Caco-2 (cell line): ENCODE data around the gene ASCC1. TPM values are rescaled to one million over a fixed set of nuclear protein-coding genes. Genes with fewer than 3 reads are reported as not detected.

Experiments
- BruUV-seq: library from RNA; stranded (reverse); fragments of 400-500 nt; replicated peaks from 2 replicates; lab custom pipeline; 2021; lab: Mats Ljungman, UMichigan
- CTCF ChIA-PET: fragments of 300-600 bp; sonication (Branson Sonifier 250); formaldehyde crosslinking; loops from one replicate; lab custom pipeline; 2022; ENCODE audit warnings: antibody characterized with exemption; lab: Charles Lee
- POLR2A ChIA-PET: fragments of 300-600 bp; sonication (Branson Sonifier 250); formaldehyde crosslinking; loops from one replicate; lab custom pipeline; 2022; ENCODE audit warnings: antibody characterized with exemption; lab: Charles Lee
- DNase-seq, 2 experiments: peaks; one replicate each; pipeline versions ENCODE4 v3.0.0 to v3.0.0-alpha.2; 2020 to 2022
- H3K27me3 ChIP-seq: replicated peaks from 2 replicates; pipeline ENCODE4 v1.6.0; 2011; ENCODE audit warnings: low read length; ENCODE audit not compliant: control insufficient read depth, insufficient read depth
- H3K36me3 ChIP-seq: 2 replicates; pipeline ENCODE4 v1.5.1; 2011; ENCODE audit warnings: low read length; ENCODE audit not compliant: control insufficient read depth, insufficient read depth
- H3K4me1 ChIP-seq: fragments of 250-450 bp; sonication (Bioruptor Pico); 2 replicates; pipeline ENCODE4 v1.5.1; 2020; ENCODE audit warnings: mild to moderate bottlenecking
- H3K4me3 ChIP-seq: 2 replicates; pipeline ENCODE4 v1.5.1; 2011; ENCODE audit warnings: low read depth, mild to moderate bottlenecking, control low read depth, low read length
- H3K9me3 ChIP-seq: fragments of 250-450 bp; sonication (Bioruptor Pico); 2 replicates; pipeline ENCODE4 v1.5.1; 2020; ENCODE audit warnings: mild to moderate bottlenecking, moderate library complexity
- H3K27ac Mint-ChIP-seq: one replicate; pipeline ENCODE4 v1.8.0; 2022; ENCODE audit warnings: mixed read lengths; ENCODE audit not compliant: unreplicated experiment
- H3K27me3 Mint-ChIP-seq: one replicate; pipeline ENCODE4 v1.8.0; 2022; ENCODE audit warnings: mixed read lengths; ENCODE audit not compliant: insufficient read depth, unreplicated experiment
- H3K36me3 Mint-ChIP-seq: one replicate; pipeline ENCODE4 v1.8.0; 2022; ENCODE audit warnings: mild to moderate bottlenecking, mixed read lengths; ENCODE audit not compliant: insufficient read depth, unreplicated experiment
- H3K4me1 Mint-ChIP-seq: one replicate; pipeline ENCODE4 v1.8.0; 2022; ENCODE audit warnings: low read depth, mixed read lengths; ENCODE audit not compliant: unreplicated experiment
- H3K4me3 Mint-ChIP-seq: one replicate; pipeline ENCODE4 v1.8.0; 2022; ENCODE audit warnings: mild to moderate bottlenecking, moderate library complexity, mixed read lengths; ENCODE audit not compliant: unreplicated experiment
- H3K9me3 Mint-ChIP-seq: one replicate; pipeline ENCODE4 v1.8.0; 2022; ENCODE audit warnings: mixed read lengths; ENCODE audit not compliant: unreplicated experiment
- intact Hi-C: fragments of 100-400 bp; cut with micrococcal nuclease; formaldehyde crosslinking; loops from one replicate; pipeline ENCODE4 v1.10.0; 2022; ENCODE audit not compliant: unreplicated experiment
- total RNA-seq: library from RNA; stranded (reverse); gene quantifications from 2 replicates; pipeline ENCODE4 v1.2.3, GENCODE V29; 2022
- TF ChIP-seq, protein P1 (sequence below), 2 experiments: fragments of 200-600 bp in 1 of 2; IDR thresholded peaks; 1 replicate in 1 of 2; 2 replicates in 1 of 2; pipeline versions ENCODE4 v1.5.1 to v1.8.0; 2011 to 2022; ENCODE audit warnings: antibody characterized with exemption in 1 of 2, control low read depth in 1 of 2, inconsistent platforms in 1 of 2, low read depth in 1 of 2, low read length in 1 of 2, mild to moderate bottlenecking in 1 of 2, moderate library complexity in 1 of 2; ENCODE audit not compliant: insufficient read depth in 1 of 2, severe bottlenecking in 1 of 2, unreplicated experiment in 1 of 2

ASCC1 gene
- total RNA-seq, 1 experiment from 2014 or later = 73.7 TPM

- TF ChIP-seq, protein P1, sequence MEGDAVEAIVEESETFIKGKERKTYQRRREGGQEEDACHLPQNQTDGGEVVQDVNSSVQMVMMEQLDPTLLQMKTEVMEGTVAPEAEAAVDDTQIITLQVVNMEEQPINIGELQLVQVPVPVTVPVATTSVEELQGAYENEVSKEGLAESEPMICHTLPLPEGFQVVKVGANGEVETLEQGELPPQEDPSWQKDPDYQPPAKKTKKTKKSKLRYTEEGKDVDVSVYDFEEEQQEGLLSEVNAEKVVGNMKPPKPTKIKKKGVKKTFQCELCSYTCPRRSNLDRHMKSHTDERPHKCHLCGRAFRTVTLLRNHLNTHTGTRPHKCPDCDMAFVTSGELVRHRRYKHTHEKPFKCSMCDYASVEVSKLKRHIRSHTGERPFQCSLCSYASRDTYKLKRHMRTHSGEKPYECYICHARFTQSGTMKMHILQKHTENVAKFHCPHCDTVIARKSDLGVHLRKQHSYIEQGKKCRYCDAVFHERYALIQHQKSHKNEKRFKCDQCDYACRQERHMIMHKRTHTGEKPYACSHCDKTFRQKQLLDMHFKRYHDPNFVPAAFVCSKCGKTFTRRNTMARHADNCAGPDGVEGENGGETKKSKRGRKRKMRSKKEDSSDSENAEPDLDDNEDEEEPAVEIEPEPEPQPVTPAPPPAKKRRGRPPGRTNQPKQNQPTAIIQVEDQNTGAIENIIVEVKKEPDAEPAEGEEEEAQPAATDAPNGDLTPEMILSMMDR (IDR thresholded peaks at IDR 0.05; ENCODE audit: insufficient read depth in 1 of 2, low read depth in 1 of 2, low read length in 1 of 2, severe bottlenecking in 1 of 2, unreplicated experiment in 1 of 2) = no peak
- H3K36me3 Mint-ChIP-seq = peaks cover 6% of the 10 kb centered on the region
- CTCF ChIA-PET = interaction anchor here (1.0 to 1.2 kb wide), 3 partner anchors 83 to 204 kb away, joined by 3 to 4 read pairs (median 3); partner anchors contain the start of genes ANAPC16 and ASCC1
- Histone ChIP-seq H3K4me3 (no peak overlapping the region), H3K27me3 (no peaks in the 10 kb centered on the region), H3K9me3 (no peaks in the 10 kb centered on the region), H3K4me1 (no peaks in the 10 kb centered on the region), H3K36me3 (peaks cover 1% of the 10 kb centered on the region; the same call in 1 of the 2 replicates)
- POLR2A ChIA-PET = no interaction called here
- H3K9me3 Mint-ChIP-seq = no peaks in the 10 kb centered on the region
- H3K4me3 Mint-ChIP-seq = no peak overlapping the region
- no TSS peak for BruUV-seq
- intact Hi-C loops = no loop called here
- H3K27me3 Mint-ChIP-seq = no peaks in the 10 kb centered on the region
- H3K4me1 Mint-ChIP-seq = peaks cover 14% of the 10 kb centered on the region
- DNase-seq = no peak
- H3K27ac Mint-ChIP-seq = no peak overlapping the region
Observed at GRCh38 chr10:72132854-72133253, 83.2 kb downstream of the ASCC1 start.

DNA sequence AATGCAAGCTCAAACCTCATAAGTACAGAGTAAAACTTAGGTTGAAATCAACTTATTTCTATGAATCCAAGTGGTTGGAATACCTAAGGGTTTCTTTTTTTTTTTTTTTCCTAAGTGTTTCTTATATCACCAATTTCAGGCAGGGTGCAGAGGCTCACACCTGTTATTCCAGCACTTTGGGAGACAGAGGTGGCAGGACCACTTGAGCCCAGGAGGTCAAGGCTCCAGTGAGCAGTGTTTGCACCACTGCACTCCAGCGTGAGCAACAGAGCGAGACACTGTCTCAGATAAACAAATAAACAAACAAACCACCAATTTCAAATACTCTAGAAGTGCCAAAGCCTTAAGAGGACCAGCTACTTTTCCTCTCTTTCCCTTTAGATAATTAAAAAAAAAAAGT, 88.5 kb downstream of the ASCC1 start:
- no peaks in the 10 kb centered on the region for H3K27me3 ChIP-seq
- Mint-ChIP-seq H3K4me1 (peaks cover 13% of the 10 kb centered on the region), H3K27me3 (no peaks in the 10 kb centered on the region), H3K9me3 (no peaks in the 10 kb centered on the region), H3K27ac (no peak overlapping the region), H3K4me3 (no peak overlapping the region), H3K36me3 (peaks cover under 1% of the 10 kb centered on the region)
- no peak for DNase-seq
- POLR2A ChIA-PET = no interaction called here
- TF ChIP-seq, protein P1 (IDR thresholded peaks at IDR 0.05; ENCODE audit: insufficient read depth in 1 of 2, low read depth in 1 of 2, low read length in 1 of 2, severe bottlenecking in 1 of 2, unreplicated experiment in 1 of 2) = no peak
- CTCF ChIA-PET = interaction anchor here (2.4 kb wide), 1 partner anchor 79 kb away, joined by 13 read pairs; no protein-coding TSS in a partner anchor
- intact Hi-C loops = loop anchor here (5.0 kb wide), 2 partner anchors 45 to 65 kb away; no protein-coding TSS in a partner anchor
- H3K4me3 ChIP-seq = no peak overlapping the region
- no TSS peak for BruUV-seq
- no peaks in the 10 kb centered on the region for H3K9me3 ChIP-seq
- peaks cover 7% of the 10 kb centered on the region; the same call in 1 of the 2 replicates for H3K4me1 ChIP-seq
- peaks cover 3% of the 10 kb centered on the region; the same call in 1 of the 2 replicates for H3K36me3 ChIP-seq

GRCh38 chr10:72126872-72127232, 89.2 kb downstream of the ASCC1 start:
- Mint-ChIP-seq H3K27ac (no peak overlapping the region), H3K27me3 (no peaks in the 10 kb centered on the region), H3K9me3 (no peaks in the 10 kb centered on the region), H3K4me3 (no peak overlapping the region), H3K36me3 (peaks cover 6% of the 10 kb centered on the region), H3K4me1 (peaks cover 13% of the 10 kb centered on the region)
- Histone ChIP-seq H3K4me1 (peaks cover 7% of the 10 kb centered on the region; the same call in 1 of the 2 replicates), H3K9me3 (no peaks in the 10 kb centered on the region), H3K4me3 (no peak overlapping the region), H3K36me3 (peaks cover 2% of the 10 kb centered on the region), H3K27me3 (no peaks in the 10 kb centered on the region)
- no TSS peak for BruUV-seq
- DNase-seq = no peak
- ChIA-PET POLR2A (interaction anchor here (1.1 kb wide), 1 partner anchor 147 kb away, joined by 3 read pairs; the partner anchor contains the start of gene DDIT4), CTCF (interaction anchor here (0.6 to 2.4 kb wide), 14 partner anchors 9 to 485 kb away, joined by 3 to 23 read pairs (median 6); partner anchors contain the start of genes ANAPC16 and ASCC1)
- TF ChIP-seq, protein P1 (IDR thresholded peaks at IDR 0.05; ENCODE audit: insufficient read depth in 1 of 2, low read depth in 1 of 2, low read length in 1 of 2, severe bottlenecking in 1 of 2, unreplicated experiment in 1 of 2) = no peak
- intact Hi-C loops = loop anchor here (1.0 to 5.0 kb wide), 4 partner anchors 45 to 201 kb away; no protein-coding TSS in a partner anchor
